SU-DHL-6 (cell line): ENCODE measurements around the gene PPP6R1.

Source experiments
- H2AFZ ChIP-seq: fragments of 200-600 bp; sonication (generic); 2 replicates; pipeline ENCODE4 v1.6.1; 2014; ENCODE audit warnings: low read depth, mild to moderate bottlenecking, moderate library complexity, mixed read lengths, antibody characterized with exemption, low read length; ENCODE audit not compliant: severe bottlenecking
- H3F3A ChIP-seq: fragments of 200-600 bp; shearing (Covaris generic); 2 replicates; pipeline ENCODE4 v1.6.0; 2016; ENCODE audit warnings: antibody characterized with exemption, mild to moderate bottlenecking; ENCODE audit not compliant: insufficient read depth
- H3K27ac ChIP-seq: fragments of 200-600 bp; sonication (generic); 2 replicates; pipeline ENCODE4 v1.5.1; 2016; ENCODE audit warnings: low read depth, mild to moderate bottlenecking, low read length, moderate library complexity, mixed read lengths
- H3K27me3 ChIP-seq: fragments of 200-600 bp; sonication (generic), shearing (Covaris generic); 2 replicates; pipeline ENCODE4 v1.6.0; 2014; ENCODE audit warnings: mild to moderate bottlenecking, low read length
- H3K36me3 ChIP-seq: fragments of 200-600 bp; sonication (generic); 2 replicates; pipeline ENCODE4 v1.6.1; 2014; ENCODE audit warnings: mild to moderate bottlenecking, low read length, mixed read lengths
- H3K4me2 ChIP-seq: fragments of 300-600, 200-600 bp; shearing (Covaris generic), sonication (generic); 2 replicates; pipeline ENCODE4 v1.6.0; 2014; ENCODE audit warnings: low read length, low read depth, mild to moderate bottlenecking; ENCODE audit not compliant: poor library complexity, severe bottlenecking
- H3K4me3 ChIP-seq: fragments of 200-600 bp; sonication (generic); 2 replicates; pipeline ENCODE4 v1.5.1; 2014; ENCODE audit warnings: antibody characterized with exemption, low read length, mild to moderate bottlenecking, mixed read lengths; ENCODE audit not compliant: insufficient read depth, poor library complexity, severe bottlenecking
- H3K79me2 ChIP-seq: fragments of 200-600 bp; sonication (generic); 2 replicates; pipeline ENCODE4 v1.6.1; 2014; ENCODE audit warnings: mild to moderate bottlenecking, low read length, moderate library complexity; ENCODE audit not compliant: insufficient read depth
- H3K9ac ChIP-seq: fragments of 200-600 bp; sonication (generic); 2 replicates; pipeline ENCODE4 v1.7.0; 2014; ENCODE audit warnings: mild to moderate bottlenecking, low read length
- H3K9me2 ChIP-seq: fragments of 200-600 bp; sonication (generic); replicated peaks from 2 replicates; pipeline ENCODE4 v1.6.1; 2014; ENCODE audit warnings: low read length; ENCODE audit not compliant: insufficient read depth
- H3K9me3 ChIP-seq: fragments of 200-600 bp; sonication (generic); 2 replicates; pipeline ENCODE4 v1.6.1; 2014; ENCODE audit warnings: low read length, mixed read lengths; ENCODE audit not compliant: insufficient read depth
- H4K20me1 ChIP-seq: fragments of 200-600 bp; sonication (generic); 2 replicates; pipeline ENCODE4 v1.6.1; 2014; ENCODE audit warnings: low read depth, mild to moderate bottlenecking, antibody characterized with exemption, low read length, moderate library complexity, mixed read lengths
- CTCF ChIP-seq: fragments of 200-600 bp; sonication (generic); IDR thresholded peaks from one replicate; pipeline ENCODE4 v1.5.1; 2017; ENCODE audit warnings: antibody characterized with exemption, mild to moderate bottlenecking, low read length, moderate library complexity; ENCODE audit not compliant: insufficient read depth, poor library complexity, severe bottlenecking
- EZH2phosphoT487 ChIP-seq: fragments of 200-600 bp; sonication (generic), shearing (Covaris generic); conservative IDR thresholded peaks from 2 replicates; pipeline ENCODE4 v1.6.1; 2018; ENCODE audit warnings: mild to moderate bottlenecking, antibody characterized with exemption, low read length, moderate library complexity, mixed read lengths

Gene PPP6R1

GRCh38 chr19:55301459-55302317, 42.9 kb upstream of the PPP6R1 start:
- Histone ChIP-seq H3K9ac (peak overlapping the region; percentile 51), H3K27me3 (no peaks in the 10 kb centered on the region), H3K27ac (no peak overlapping the region), H3K36me3 (no peaks in the 10 kb centered on the region), H3K9me2 (no peaks in the 10 kb centered on the region), H3K4me3 (peak overlapping the region; percentile 18), H4K20me1 (no peaks in the 10 kb centered on the region), H3F3A (no peaks in the 10 kb centered on the region), H3K4me2 (peak overlapping the region; percentile 54), H2AFZ (peak overlapping the region; percentile 90), H3K9me3 (no peaks in the 10 kb centered on the region), H3K79me2 (no peaks in the 10 kb centered on the region)
- TF ChIP-seq CTCF (peak; percentile 91), EZH2phosphoT487 (no peak)

GRCh38 chr19:55300886-55301458, 42.2 kb upstream of the PPP6R1 start:
- Histone ChIP-seq H3K27me3 (no peaks in the 10 kb centered on the region), H3K9me3 (no peaks in the 10 kb centered on the region), H3K9ac (no peak overlapping the region), H3K36me3 (no peaks in the 10 kb centered on the region), H3K27ac (no peak overlapping the region), H3K79me2 (no peaks in the 10 kb centered on the region), H2AFZ (peak overlapping the region; percentile 90), H3K9me2 (no peaks in the 10 kb centered on the region), H4K20me1 (no peaks in the 10 kb centered on the region), H3K4me3 (no peak overlapping the region), H3F3A (no peaks in the 10 kb centered on the region), H3K4me2 (peak overlapping the region; percentile 54)
- TF ChIP-seq CTCF (no peak), EZH2phosphoT487 (no peak)

DNA sequence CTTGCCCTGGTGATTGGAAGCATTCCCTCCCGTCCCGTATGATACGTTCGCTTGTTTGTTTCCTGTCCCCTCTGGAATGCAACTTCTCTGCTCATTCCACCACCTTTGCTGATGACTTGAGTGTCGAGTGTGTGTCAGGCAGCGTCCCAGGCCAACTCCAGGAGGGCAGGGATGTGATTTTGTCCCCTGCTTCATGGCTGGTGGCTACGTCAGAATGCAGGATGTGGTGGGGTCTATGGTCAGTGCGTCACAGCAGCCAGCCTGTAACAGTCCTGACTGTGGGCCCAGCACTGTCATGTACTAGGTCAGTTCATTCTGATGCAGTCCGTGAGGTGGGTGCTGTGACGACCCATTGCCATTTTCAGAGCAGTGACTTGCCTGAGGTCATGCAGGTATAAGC, 41.2 kb upstream of the PPP6R1 start:
- Histone ChIP-seq H3K9me2 (no peaks in the 10 kb centered on the region), H3K27me3 (no peaks in the 10 kb centered on the region), H3K9ac (no peak overlapping the region), H3K36me3 (no peaks in the 10 kb centered on the region), H4K20me1 (no peaks in the 10 kb centered on the region), H3F3A (no peaks in the 10 kb centered on the region), H3K79me2 (no peaks in the 10 kb centered on the region), H3K4me3 (no peak overlapping the region), H3K4me2 (no peak overlapping the region), H3K9me3 (no peaks in the 10 kb centered on the region), H2AFZ (no peak overlapping the region), H3K27ac (no peak overlapping the region)
- TF ChIP-seq EZH2phosphoT487, result no peak
- no peak for TF ChIP-seq CTCF
